GM19467 (cell line): ENCODE measurements around the gene CCDC68.
"Not testable (repeated sequence)": the region's sequence is repeated elsewhere in the genome, so short reads cannot be mapped to it uniquely, and the experiment has no call there.

Experiments
- ATAC-seq: cut with Tn5 transposase; IDR thresholded peaks from one replicate; pipeline ENCODE4 v1.9.1; 2021; ENCODE audit warnings: mild to moderate bottlenecking, moderate library complexity; ENCODE audit not compliant: unreplicated experiment

Gene CCDC68

GRCh38 chr18:54878659-54879358 lies 80.5 kb downstream of the CCDC68 start:
- no peak for ATAC-seq

- no peak for ATAC-seq
Observed at GRCh38 chr18:54878159-54878622, 81.1 kb downstream of the CCDC68 start.

GRCh38 chr18:54877076-54877475 lies 82.2 kb downstream of the CCDC68 start:
- ATAC-seq = no peak

- no peak for ATAC-seq
Observed at GRCh38 chr18:54875063-54875462, 84.2 kb downstream of the CCDC68 start.

- ATAC-seq = no peak
Observed at GRCh38 chr18:54873884-54874255, 85.4 kb downstream of the CCDC68 start.

GRCh38 chr18:54872681-54873080 lies 86.6 kb downstream of the CCDC68 start:
- ATAC-seq = no peak

GRCh38 chr18:54871231-54871630 lies 88.0 kb downstream of the CCDC68 start:
- no peak for ATAC-seq

GRCh38 chr18:54867131-54867530 lies 92.1 kb downstream of the CCDC68 start:
- no peak for ATAC-seq

GRCh38 chr18:54860941-54861340 lies 98.3 kb downstream of the CCDC68 start:
- no peak for ATAC-seq

GRCh38 chr18:54859667-54860421 lies 99.4 kb downstream of the CCDC68 start:
- ATAC-seq = no peak

GRCh38 chr18:54857499-54857898 lies 101.8 kb downstream of the CCDC68 start:
- no peak for ATAC-seq

GRCh38 chr18:54856105-54856646 lies 103.1 kb downstream of the CCDC68 start:
- ATAC-seq = no peak

- ATAC-seq = not testable (repeated sequence)
Observed at GRCh38 chr18:54855050-54855449, 104.2 kb downstream of the CCDC68 start.

GRCh38 chr18:54852780-54853675 lies 106.2 kb downstream of the CCDC68 start:
- no peak for ATAC-seq
